ENCODE data around the gene APOL1.
"Not testable (repeated sequence)": the region's sequence is repeated elsewhere in the genome, so short reads cannot be mapped to it uniquely, and the experiment has no call there.

APOL1 gene

GRCh38 chr22:36243986-36244385 lies 8.9 kb upstream of the APOL1 start:
- H3K27me3 Mint-ChIP-seq = peaks cover 21% of the 10 kb centered on the region
- DNase-seq = no peak
- H3K9me3 Mint-ChIP-seq = peaks cover 13% of the 10 kb centered on the region
- peaks cover 12% of the 10 kb centered on the region for H3K4me1 Mint-ChIP-seq
- no peak overlapping the region for H3K4me3 Mint-ChIP-seq
- CTCF ChIA-PET = interaction anchor here (1.1 kb wide), 1 partner anchor 9 kb away, joined by 3 read pairs; the partner anchor contains the start of gene APOL1
- peaks cover 9% of the 10 kb centered on the region for H3K36me3 Mint-ChIP-seq
- H3K27ac Mint-ChIP-seq = no peak overlapping the region

GRCh38 chr22:36244522-36245391 lies 8.2 kb upstream of the APOL1 start:
- H3K36me3 Mint-ChIP-seq = peaks cover 5% of the 10 kb centered on the region
- H3K4me3 Mint-ChIP-seq = no peak overlapping the region
- peaks cover 6% of the 10 kb centered on the region for H3K4me1 Mint-ChIP-seq
- no peak overlapping the region for H3K27ac Mint-ChIP-seq
- H3K27me3 Mint-ChIP-seq = peaks cover 21% of the 10 kb centered on the region
- CTCF ChIA-PET = interaction anchor here (1.1 kb wide), 1 partner anchor 8 kb away, joined by 3 read pairs; the partner anchor contains the start of gene APOL1
- H3K9me3 Mint-ChIP-seq = peaks cover 17% of the 10 kb centered on the region
- DNase-seq = no peak

DNA sequence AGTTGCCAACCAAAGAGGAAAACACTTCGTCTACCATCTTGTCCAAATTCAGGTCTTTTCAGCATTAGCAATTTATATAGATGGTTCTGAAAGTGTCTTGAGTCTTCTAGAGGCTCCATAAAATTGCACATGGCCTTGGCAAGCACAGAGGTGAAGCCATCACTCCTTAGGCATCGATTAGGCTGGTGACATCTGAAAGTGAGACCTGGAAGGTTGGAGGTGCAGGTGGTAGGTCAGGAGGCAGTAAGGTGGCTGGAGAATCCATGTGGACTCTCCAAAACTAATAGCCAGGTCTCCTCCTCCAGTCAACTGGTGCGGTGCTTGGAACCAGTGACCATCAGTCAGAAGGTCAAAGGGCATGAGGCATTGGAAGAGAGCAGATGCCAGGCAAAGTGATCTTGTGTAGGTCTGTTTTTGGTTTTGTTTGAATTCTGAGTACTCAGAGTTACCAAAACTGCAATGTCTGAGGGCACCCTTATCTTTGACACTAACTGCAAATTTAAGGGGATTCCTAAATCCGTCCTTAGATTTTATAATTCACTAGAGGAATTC lies 7.1 kb upstream of the APOL1 start:
- H3K9me3 Mint-ChIP-seq = peaks cover 17% of the 10 kb centered on the region
- peaks cover 6% of the 10 kb centered on the region for H3K36me3 Mint-ChIP-seq
- no peak overlapping the region for H3K4me3 Mint-ChIP-seq
- H3K4me1 Mint-ChIP-seq = no peaks in the 10 kb centered on the region
- no peak for DNase-seq
- peaks cover 21% of the 10 kb centered on the region for H3K27me3 Mint-ChIP-seq
- no peak overlapping the region for H3K27ac Mint-ChIP-seq
- CTCF ChIA-PET = no interaction called here

- no peak overlapping the region for H3K27ac Mint-ChIP-seq
- H3K4me3 Mint-ChIP-seq = peak overlapping the region; percentile 10
- peaks cover 21% of the 10 kb centered on the region for H3K27me3 Mint-ChIP-seq
- peaks cover 6% of the 10 kb centered on the region for H3K36me3 Mint-ChIP-seq
- peaks cover 17% of the 10 kb centered on the region for H3K9me3 Mint-ChIP-seq
- DNase-seq = no peak
- CTCF ChIA-PET = no interaction called here
- H3K4me1 Mint-ChIP-seq = peaks cover under 1% of the 10 kb centered on the region
Observed at GRCh38 chr22:36246718-36247117, 6.2 kb upstream of the APOL1 start.

GRCh38 chr22:36247955-36248354 lies 5.0 kb upstream of the APOL1 start:
- Mint-ChIP-seq H3K36me3 (peaks cover 2% of the 10 kb centered on the region), H3K27ac (no peak overlapping the region), H3K27me3 (peaks cover 16% of the 10 kb centered on the region), H3K9me3 (peaks cover 12% of the 10 kb centered on the region), H3K4me1 (peaks cover 12% of the 10 kb centered on the region), H3K4me3 (no peak overlapping the region)
- DNase-seq = no peak
- CTCF ChIA-PET = no interaction called here

- CTCF ChIA-PET = no interaction called here
- Mint-ChIP-seq H3K27ac (no peak overlapping the region), H3K36me3 (peaks cover 10% of the 10 kb centered on the region), H3K9me3 (peaks cover 9% of the 10 kb centered on the region), H3K4me1 (peaks cover 24% of the 10 kb centered on the region), H3K4me3 (no peak overlapping the region), H3K27me3 (peaks cover 10% of the 10 kb centered on the region)
- DNase-seq = no peak
Observed at GRCh38 chr22:36249160-36249559, 3.8 kb upstream of the APOL1 start.

DNA sequence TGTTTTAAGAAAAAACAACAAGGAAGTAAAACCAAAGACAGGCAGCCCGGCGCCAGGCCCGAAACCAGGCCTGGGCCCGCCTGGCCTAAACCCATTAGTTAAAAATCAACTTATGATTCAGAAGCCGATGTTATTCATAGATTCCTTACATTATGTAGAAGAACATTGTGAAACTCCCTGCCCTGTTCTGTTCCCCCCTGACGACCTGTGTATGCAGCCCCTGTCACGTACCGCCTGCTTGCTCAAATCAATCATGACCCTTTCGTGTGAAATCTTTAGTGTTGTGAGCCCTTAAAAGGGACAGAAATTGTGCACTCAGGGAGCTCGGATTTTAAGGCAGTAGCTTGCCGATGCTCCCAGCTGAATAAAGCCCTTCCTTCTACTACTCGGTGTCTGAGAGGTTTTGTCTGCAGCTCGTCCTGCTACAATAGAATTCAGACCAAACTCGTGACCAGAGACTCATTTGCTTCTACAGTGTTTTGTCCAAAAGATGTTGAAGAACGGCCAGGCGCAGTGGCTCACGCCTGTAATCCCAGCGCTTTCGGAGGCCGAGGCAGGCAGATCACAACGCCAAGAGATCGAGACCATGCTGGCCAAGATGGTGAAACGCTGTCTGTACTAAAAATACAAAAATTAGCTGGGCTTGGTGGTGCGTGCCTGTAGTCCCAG lies 2.5 kb upstream of the APOL1 start:
- not testable (repeated sequence) for H3K27ac Mint-ChIP-seq, H3K4me3 Mint-ChIP-seq, DNase-seq, H3K9me3 Mint-ChIP-seq
- CTCF ChIA-PET = interaction anchor here (1.3 kb wide), 1 partner anchor 28 kb away, joined by 3 read pairs; no protein-coding TSS in a partner anchor
- H3K27me3 Mint-ChIP-seq = peaks cover 10% of the 10 kb centered on the region
- H3K4me1 Mint-ChIP-seq = peaks cover 37% of the 10 kb centered on the region
- peaks cover 12% of the 10 kb centered on the region for H3K36me3 Mint-ChIP-seq

GRCh38 chr22:36251979-36252608 lies 839 bp upstream of the APOL1 start:
- Mint-ChIP-seq H3K4me1 (peaks cover 52% of the 10 kb centered on the region), H3K36me3 (peaks cover 20% of the 10 kb centered on the region), H3K27ac (peak overlapping the region; percentile 91), H3K4me3 (peak overlapping the region; percentile 95)
- DNase-seq, H3K9me3 Mint-ChIP-seq, H3K27me3 Mint-ChIP-seq: not testable (repeated sequence)
- CTCF ChIA-PET = interaction anchor here (0.6 to 4.3 kb wide), 3 partner anchors 13 to 234 kb away, joined by 3 to 30 read pairs (median 6); partner anchors contain the start of gene APOL2

- Mint-ChIP-seq H3K4me1 (peaks cover 67% of the 10 kb centered on the region), H3K27me3 (no peaks in the 10 kb centered on the region), H3K9me3 (peaks cover 5% of the 10 kb centered on the region), H3K36me3 (peaks cover 33% of the 10 kb centered on the region), H3K27ac (peak overlapping the region; percentile 91), H3K4me3 (peak overlapping the region; percentile 95)
- no peak for DNase-seq
- CTCF ChIA-PET = interaction anchor here (0.8 to 4.3 kb wide), 7 partner anchors 10 to 234 kb away, joined by 3 to 30 read pairs (median 3); partner anchors contain the start of gene APOL2
Observed at GRCh38 chr22:36253523-36254490, 874 bp downstream of the APOL1 start.

- not testable (repeated sequence) for H3K27me3 Mint-ChIP-seq, H3K27ac Mint-ChIP-seq, H3K9me3 Mint-ChIP-seq, DNase-seq
- H3K4me1 Mint-ChIP-seq = peaks cover 84% of the 10 kb centered on the region
- CTCF ChIA-PET = interaction anchor here (4.3 kb wide), 1 partner anchor 17 kb away, joined by 30 read pairs; the partner anchor contains the start of gene APOL2
- peaks cover 43% of the 10 kb centered on the region for H3K36me3 Mint-ChIP-seq
- peak overlapping the region; percentile 24 for H3K4me3 Mint-ChIP-seq
Observed at GRCh38 chr22:36255572-36255971, 2.6 kb downstream of the APOL1 start.

- Mint-ChIP-seq H3K9me3 (no peaks in the 10 kb centered on the region), H3K4me1 (peaks cover 86% of the 10 kb centered on the region), H3K36me3 (peaks cover 51% of the 10 kb centered on the region), H3K27me3 (no peaks in the 10 kb centered on the region), H3K4me3 (no peak overlapping the region), H3K27ac (peak overlapping the region; percentile 19)
- no peak for DNase-seq
- CTCF ChIA-PET = no interaction called here
Observed at GRCh38 chr22:36256478-36256877, 3.5 kb downstream of the APOL1 start.

DNA sequence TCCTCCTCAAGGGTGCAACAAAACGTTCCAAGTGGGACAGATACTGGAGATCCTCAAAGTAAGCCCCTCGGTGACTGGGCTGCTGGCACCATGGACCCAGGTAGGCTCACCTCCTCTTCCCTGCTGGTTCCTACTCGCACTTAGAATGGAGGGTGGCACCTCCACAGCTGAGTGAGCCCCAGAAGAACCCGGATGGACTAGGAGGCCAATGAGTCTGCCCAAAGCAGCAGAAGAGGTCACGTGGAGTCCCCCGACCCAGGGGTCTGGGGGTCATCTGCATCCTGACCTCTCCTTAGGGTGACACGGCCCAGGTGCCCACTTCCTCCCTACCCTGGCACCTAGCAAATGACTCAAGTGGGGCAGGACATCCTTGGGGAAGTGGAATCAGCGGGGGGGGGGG lies 4.4 kb downstream of the APOL1 start:
- no peaks in the 10 kb centered on the region for H3K9me3 Mint-ChIP-seq
- peaks cover 80% of the 10 kb centered on the region for H3K4me1 Mint-ChIP-seq
- no peaks in the 10 kb centered on the region for H3K27me3 Mint-ChIP-seq
- no peak for DNase-seq
- CTCF ChIA-PET = no interaction called here
- no peak overlapping the region for H3K27ac Mint-ChIP-seq
- H3K4me3 Mint-ChIP-seq = no peak overlapping the region
- peaks cover 57% of the 10 kb centered on the region for H3K36me3 Mint-ChIP-seq

Measured in activated naive CD4-positive, alpha-beta T cell treated with anti-CD3 and anti-CD28 coated beads, Interleukin-2, amount 10 ng/mL, durations not matched to agents 7 days and 5 days (primary cell).